Neuronal stem cell (in vitro differentiated cells): ENCODE measurements around the gene LHB. TPM values are rescaled to one million over a fixed set of nuclear protein-coding genes. Genes with fewer than 3 reads are reported as not detected.

Experiments
- DNase-seq: peaks from one replicate; pipeline ENCODE4 v3.0.0-alpha.2; 2013; ENCODE audit warnings: low spot score
- H2AFZ ChIP-seq: one replicate; pipeline ENCODE4 v1.6.1; 2013; ENCODE audit warnings: mild to moderate bottlenecking, low read length, inconsistent platforms
- H2AK5ac ChIP-seq: 2 replicates; pipeline ENCODE4 v1.6.1; 2013; ENCODE audit warnings: low read depth, mild to moderate bottlenecking, inconsistent platforms, low read length, moderate library complexity, mixed read lengths
- H2BK120ac ChIP-seq: 2 replicates; pipeline ENCODE4 v1.6.1; 2013; ENCODE audit warnings: low read depth, mild to moderate bottlenecking, inconsistent platforms, low read length, moderate library complexity, mixed read lengths
- H2BK12ac ChIP-seq: one replicate; pipeline ENCODE4 v1.6.1; 2013; ENCODE audit warnings: low read length, inconsistent platforms
- H2BK15ac ChIP-seq: 2 replicates; pipeline ENCODE4 v1.6.1; 2013; ENCODE audit warnings: mild to moderate bottlenecking, low read length, inconsistent platforms, mixed read lengths
- H2BK5ac ChIP-seq: one replicate; pipeline ENCODE4 v1.6.1; 2013; ENCODE audit warnings: inconsistent platforms, mild to moderate bottlenecking, low read length, moderate library complexity
- H3K14ac ChIP-seq: one replicate; pipeline ENCODE4 v1.6.1; 2013; ENCODE audit warnings: low read length, inconsistent platforms
- H3K18ac ChIP-seq: 2 replicates; pipeline ENCODE4 v1.6.1; 2013; ENCODE audit warnings: low read length, inconsistent platforms
- H3K23ac ChIP-seq: 2 replicates; pipeline ENCODE4 v1.6.1; 2013; ENCODE audit warnings: low read depth, mild to moderate bottlenecking, mixed read lengths, low read length, inconsistent platforms; ENCODE audit not compliant: poor library complexity
- H3K27ac ChIP-seq: replicated peaks from 3 replicates; pipeline ENCODE4 v1.5.1; 2013; ENCODE audit warnings: low read length, inconsistent platforms
- H3K27me3 ChIP-seq, 3 experiments: 2 replicates each; pipeline ENCODE4 v1.6.1; 2013; ENCODE audit warnings: low read length in 3 of 3, mild to moderate bottlenecking in 2 of 3, inconsistent platforms in 1 of 3, low read depth in 1 of 3, mixed read lengths in 1 of 3, moderate library complexity in 1 of 3; ENCODE audit not compliant: control insufficient read depth in 3 of 3, insufficient read depth in 3 of 3
- H3K36me3 ChIP-seq, 2 donors: replicated peaks in 1 of 2; 2 replicates each; pipeline ENCODE4 v1.6.1; 2013; ENCODE audit warnings: low read length in 2 of 2; ENCODE audit not compliant: control insufficient read depth in 2 of 2, insufficient read depth in 2 of 2
- H3K4ac ChIP-seq: 2 replicates; pipeline ENCODE4 v1.6.1; 2013; ENCODE audit warnings: inconsistent platforms, mild to moderate bottlenecking, low read length, moderate library complexity
- H3K4me1 ChIP-seq, 2 donors: 1 replicate in 1 of 2; 2 replicates in 1 of 2; pipeline ENCODE4 v1.6.1; 2013; ENCODE audit warnings: low read length in 2 of 2, low read depth in 1 of 2; ENCODE audit not compliant: control insufficient read depth in 2 of 2, insufficient read depth in 1 of 2
- H3K4me2 ChIP-seq: one replicate; pipeline ENCODE4 v1.6.1; 2013; ENCODE audit warnings: mild to moderate bottlenecking, low read length, inconsistent platforms; ENCODE audit not compliant: insufficient read depth, poor library complexity, severe bottlenecking
- H3K4me3 ChIP-seq, 2 donors: 2 replicates each; pipeline ENCODE4 v1.5.1; 2013; ENCODE audit warnings: low read length in 2 of 2, mild to moderate bottlenecking in 2 of 2, inconsistent platforms in 1 of 2, moderate library complexity in 1 of 2
- H3K79me1 ChIP-seq: one replicate; pipeline ENCODE4 v1.6.1; 2013; ENCODE audit warnings: low read depth, mild to moderate bottlenecking, inconsistent platforms, low read length, moderate library complexity
- H3K9ac ChIP-seq: one replicate; pipeline ENCODE4 v1.6.1; 2013; ENCODE audit warnings: mild to moderate bottlenecking, low read depth, low read length, inconsistent platforms; ENCODE audit not compliant: poor library complexity
- H3K9me3 ChIP-seq, 2 donors: replicated peaks in 1 of 2; 2 replicates each; pipeline versions ENCODE3 to v1.6.1; 2013; ENCODE audit warnings: low read length in 2 of 2, mild to moderate bottlenecking in 2 of 2, inconsistent platforms in 1 of 2, low read depth in 1 of 2, mixed read lengths in 1 of 2, moderate library complexity in 1 of 2; ENCODE audit not compliant: control insufficient read depth in 2 of 2, insufficient read depth in 1 of 2
- H4K8ac ChIP-seq: one replicate; pipeline ENCODE4 v1.6.1; 2013; ENCODE audit warnings: low read depth, mild to moderate bottlenecking, inconsistent platforms, low read length, moderate library complexity
- H4K91ac ChIP-seq: one replicate; pipeline ENCODE4 v1.6.1; 2013; ENCODE audit warnings: low read length, low read depth, mild to moderate bottlenecking, inconsistent platforms; ENCODE audit not compliant: poor library complexity
- WGBS, 2 donors: extraction: QIAGEN DNeasy Blood & Tissue Kit; methylation state at CpG; one replicate each; pipeline ENCODE4 v1.1.7; 2013; ENCODE audit warnings: missing lambda C conversion rate in 2 of 2, mixed read lengths in 1 of 2; ENCODE audit not compliant: insufficient read length in 2 of 2, insufficient replicate concordance in 1 of 2; ENCODE audit errors: extremely low coverage in 2 of 2; 5-methylcytosine and 5-hydroxymethylcytosine counted together
- polyA plus RNA-seq, 2 experiments: library from polyadenylated mRNA; stranded (reverse); fragments of 200-250 nt; gene quantifications; one replicate each; pipeline ENCODE4 v1.2.3, GENCODE V29; 2013

The LHB gene
- polyA plus RNA-seq (2013, experiment 1 of 2), result 0.10 TPM
- polyA plus RNA-seq (2013, experiment 2 of 2), result not detected

- H3K23ac ChIP-seq, result peak within 1 kb of the TSS; percentile 91
- peaks cover 0 to 25% (median 0%) of the 10 kb centered on the region in 3 experiments for H3K27me3 ChIP-seq
- no peak for DNase-seq
- no peak within 1 kb of the TSS for H3K27ac ChIP-seq
- H3K36me3 ChIP-seq, result peaks cover 15 to 45% of the 10 kb centered on the region in 2 donors
- peak within 1 kb of the TSS; percentile 15 for H3K18ac ChIP-seq
- H3K4me3 ChIP-seq, result peak within 1 kb of the TSS in 1 of 2 donors; percentile 72
- no peak within 1 kb of the TSS for H2BK15ac ChIP-seq
- no peak within 1 kb of the TSS for H2AFZ ChIP-seq
- H2BK12ac ChIP-seq, result no peak within 1 kb of the TSS
- peaks cover 9% of the 10 kb centered on the region in 2 donors for H3K4me1 ChIP-seq
- H3K4ac ChIP-seq, result no peak within 1 kb of the TSS
- no peaks in the 10 kb centered on the region for H3K9me3 ChIP-seq
- H3K14ac ChIP-seq, result peak within 1 kb of the TSS; percentile 71
- no CpG with 5 or more reads among the region's 17 CpGs for WGBS, 2 donors
- H3K4me2 ChIP-seq, result peak within 1 kb of the TSS; percentile 57
- no peaks in the 10 kb centered on the region for H3K79me1 ChIP-seq
- no peak within 1 kb of the TSS for H4K8ac ChIP-seq
- H3K9ac ChIP-seq, result peak within 1 kb of the TSS; percentile 24
- H4K91ac ChIP-seq, result no peak within 1 kb of the TSS
- peak within 1 kb of the TSS; percentile 75 for H2BK5ac ChIP-seq
- no peak within 1 kb of the TSS for H2BK120ac ChIP-seq
- no peak within 1 kb of the TSS for H2AK5ac ChIP-seq
Measured at GRCh38 chr19:49017041-49017665, at the start of gene LHB. Gene LHB, minus strand, starts transcription at chr19:49017091. Its CDS starts 10 bp downstream, at chr19:49017081.

DNA sequence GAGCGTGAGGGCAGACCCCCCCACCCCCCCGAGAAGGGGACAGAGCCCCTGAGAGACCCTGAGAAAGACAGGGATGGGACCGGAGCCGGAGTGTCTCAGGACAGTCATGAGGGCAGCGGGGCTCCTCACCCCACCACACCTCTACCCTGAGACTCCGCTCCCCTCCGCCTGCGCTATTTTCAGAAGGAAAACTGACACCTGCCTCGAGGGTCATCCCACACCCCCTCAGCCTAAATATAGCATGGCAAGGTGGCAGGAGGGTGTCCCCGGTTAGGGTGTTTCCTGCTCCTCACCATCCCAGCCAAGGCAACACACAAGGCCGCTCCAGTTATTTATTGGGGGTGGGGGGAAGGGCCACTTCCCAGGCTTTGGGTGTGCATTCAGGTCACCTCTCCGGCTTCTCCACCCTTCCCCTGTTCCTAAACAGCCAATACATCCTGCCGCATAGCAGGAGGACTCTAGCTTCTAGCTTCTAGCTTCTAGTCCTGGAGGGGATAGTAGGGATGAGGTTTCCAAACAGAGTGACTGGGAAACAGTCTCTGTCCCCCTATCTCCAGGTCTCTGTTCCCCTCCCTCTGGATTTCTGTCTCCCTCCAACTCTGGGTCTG lies 49.1 kb upstream of the LHB start:
- H2BK5ac ChIP-seq, result no peak overlapping the region
- H3K4me2 ChIP-seq, result no peak overlapping the region
- peak overlapping the region; percentile 79 for H3K18ac ChIP-seq
- peaks cover 4 to 15% of the 10 kb centered on the region in 2 donors for H3K9me3 ChIP-seq
- H2AK5ac ChIP-seq, result peak overlapping the region; percentile 21
- no peak overlapping the region for H3K4me3 ChIP-seq
- peaks cover 0 to 78% (median 39%) of the 10 kb centered on the region in 3 experiments for H3K27me3 ChIP-seq
- no peak overlapping the region for H2BK12ac ChIP-seq
- H3K79me1 ChIP-seq, result no peaks in the 10 kb centered on the region
- H3K9ac ChIP-seq, result peak overlapping the region; percentile 25
- H3K4ac ChIP-seq, result no peak overlapping the region
- peak overlapping the region; percentile 76 for H3K23ac ChIP-seq
- H2BK120ac ChIP-seq, result no peak overlapping the region
- H2AFZ ChIP-seq, result no peak overlapping the region
- no peak overlapping the region for H4K91ac ChIP-seq
- no peak overlapping the region for H3K27ac ChIP-seq
- H2BK15ac ChIP-seq, result peak overlapping the region; percentile 54
- DNase-seq, result no peak
- peaks cover 9 to 10% of the 10 kb centered on the region in 2 donors for H3K4me1 ChIP-seq
- WGBS, 2 donors, result no CpG with 5 or more reads among the region's 13 CpGs
- H3K36me3 ChIP-seq, result no peaks in the 10 kb centered on the region
- H4K8ac ChIP-seq, result no peak overlapping the region
- H3K14ac ChIP-seq, result peak overlapping the region; percentile 11

DNA sequence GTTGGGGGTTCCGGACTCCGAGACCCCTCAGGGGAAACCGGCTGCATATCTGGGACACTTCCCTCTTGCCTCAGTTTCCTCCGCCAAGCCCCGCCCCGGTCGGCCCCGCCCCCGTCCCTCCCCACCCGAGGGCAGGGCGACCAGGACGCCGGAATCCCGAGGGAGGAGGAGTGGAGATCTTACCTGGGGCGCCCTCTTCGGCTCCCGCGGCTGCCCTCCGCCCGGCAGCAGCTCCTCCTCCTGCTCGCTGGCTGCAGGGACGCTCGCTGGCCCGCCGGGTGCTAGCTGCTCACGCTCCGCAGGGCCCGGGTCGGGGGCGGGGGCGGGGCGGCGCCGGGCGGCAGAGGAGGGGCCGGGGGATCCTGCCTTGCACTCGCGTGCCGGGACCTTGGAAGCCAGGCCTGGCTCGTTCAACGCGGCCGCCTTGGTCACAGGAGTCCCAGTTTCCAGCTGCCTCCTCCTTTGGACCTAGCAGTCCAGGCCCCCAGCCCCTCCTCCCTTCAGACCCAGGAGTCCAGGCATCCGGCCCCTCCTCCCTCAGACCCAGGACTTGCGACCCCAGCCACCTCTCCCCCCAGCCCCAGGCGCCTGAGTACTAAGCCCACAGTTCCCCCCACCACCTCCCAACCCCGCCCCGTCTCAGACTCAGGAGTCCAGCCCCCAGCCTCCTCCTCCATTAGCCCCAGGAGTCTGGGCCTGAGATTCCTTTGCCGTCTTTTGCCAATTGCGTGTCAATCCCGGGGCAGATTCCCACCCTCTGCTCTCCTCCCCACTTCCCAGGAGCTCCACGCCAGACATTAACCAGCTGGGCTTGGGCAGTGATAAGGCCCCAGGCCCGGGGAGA lies 48.1 kb upstream of the LHB start, which contains the start of gene NTF4:
Gene NTF4 (minus strand): TSS at position 51 of the 844 bp plus-strand sequence. CDS start 2,821 bp downstream, outside the sequence.
- Histone ChIP-seq H3K4me2 (peak within 1 kb of the TSS; percentile 35), H2AK5ac (peak within 1 kb of the TSS; percentile 94), H2AFZ (peak within 1 kb of the TSS; percentile 93), H2BK12ac (peak within 1 kb of the TSS; percentile 24), H3K4me1 (peaks cover 9 to 10% of the 10 kb centered on the region in 2 donors), H4K8ac (no peak within 1 kb of the TSS), H2BK120ac (peak within 1 kb of the TSS; percentile 61), H3K9ac (peak within 1 kb of the TSS; percentile 66), H3K27me3 (peaks cover 0 to 78% (median 29%) of the 10 kb centered on the region in 3 experiments), H3K36me3 (no peaks in the 10 kb centered on the region), H3K27ac (no peak within 1 kb of the TSS), H3K23ac (peak within 1 kb of the TSS; percentile 75), H3K79me1 (no peaks in the 10 kb centered on the region), H2BK15ac (peak within 1 kb of the TSS; percentile 96), H3K4ac (peak within 1 kb of the TSS; percentile 23), H3K4me3 (peak within 1 kb of the TSS; percentile 34 to 69), H4K91ac (no peak within 1 kb of the TSS), H3K9me3 (peaks cover 4 to 8% of the 10 kb centered on the region in 2 donors), H2BK5ac (peak within 1 kb of the TSS; percentile 29), H3K14ac (peak within 1 kb of the TSS; percentile 21), H3K18ac (peak within 1 kb of the TSS; percentile 91)
- WGBS, 2 donors, result no CpG with 5 or more reads among the region's 53 CpGs
- DNase-seq, result peak; percentile 71
